Psoas muscle (tissue), 8 donors: ENCODE data around the gene CAPG. TPM values are rescaled to one million over a fixed set of nuclear protein-coding genes. Genes with fewer than 3 reads are reported as not detected.

Experiments used
- ATAC-seq, 4 donors: fragments of 200-7000 bp; cut with Tn5 transposase; one replicate each; pipeline ENCODE4 v1.9.1; 2020; ENCODE audit warnings: moderate library complexity in 3 of 4, mild to moderate bottlenecking in 2 of 4
- DNase-seq, 2 donors: peaks; one replicate each; pipeline ENCODE4 v3.0.0-alpha.2; 2020
- H3K27ac ChIP-seq: fragments of 200-600 bp; one replicate; pipeline ENCODE4 v1.8.0; 2022
- H3K27me3 ChIP-seq, 3 donors: fragments of 200-600 bp in 1 of 3; one replicate each; pipeline versions ENCODE4 v1.6.1 to v1.8.0; 2013 to 2022; ENCODE audit warnings: low read length in 2 of 3, mild to moderate bottlenecking in 2 of 3, moderate library complexity in 1 of 3; ENCODE audit not compliant: insufficient read depth in 3 of 3
- H3K36me3 ChIP-seq, 2 donors: fragments of 200-600 bp in 1 of 2; one replicate each; pipeline versions ENCODE4 v1.6.1 to v1.8.0; 2013 to 2022; ENCODE audit warnings: low read depth in 1 of 2, mild to moderate bottlenecking in 1 of 2, moderate library complexity in 1 of 2; ENCODE audit not compliant: insufficient read depth in 1 of 2
- H3K4me1 ChIP-seq: fragments of 200-600 bp; one replicate; pipeline ENCODE4 v1.8.0; 2022
- H3K4me3 ChIP-seq: fragments of 200-600 bp; one replicate; pipeline ENCODE4 v1.8.0; 2022; ENCODE audit warnings: mild to moderate bottlenecking
- H3K9me3 ChIP-seq: fragments of 200-600 bp; one replicate; pipeline ENCODE4 v1.8.0; 2022
- CTCF ChIP-seq: fragments of 200-600 bp; IDR thresholded peaks from one replicate; pipeline ENCODE4 v1.8.0; 2022; ENCODE audit warnings: antibody characterized with exemption
- WGBS, 3 donors: extraction: QIAGEN DNeasy Blood & Tissue Kit; methylation state at CpG; one replicate each; pipeline versions ENCODE4 v1.1.6 to v1.1.7; 2013; 5-methylcytosine and 5-hydroxymethylcytosine counted together
- intact Hi-C, 2 donors: fragments of 100-400 bp; cut with DNase I; formaldehyde crosslinking; loops; one replicate each; pipeline versions ENCODE4 v1.11.0 to v1.14.2; 2022
- polyA plus RNA-seq, 3 donors: library from polyadenylated mRNA; stranded (reverse); fragments of 200-250 nt; gene quantifications; one replicate each; pipeline ENCODE4 v1.2.3, GENCODE V29; 2013
- total RNA-seq, 4 donors: library from RNA; stranded (reverse); fragmentation: NEBNext Ultra II Directional in 2 of 4; extraction: Animal tissue kit (Norgen Biotek cat#: 25700) in 2 of 4; gene quantifications; one replicate each; pipeline versions ENCODE4 v1.2.1 to v1.2.4, GENCODE V29; 2021 to 2023
- donor health status: healthy with polysubstance abuse.
- donor health status: DM: no; HTN: no; CAD: no; lungs with moderate emphysema.
- donor health status: Bipolar disorder and iron deficiency.
- donor health status: healthy.
- donor health status: DM: yes; HTN: yes; CAD: no.
- donor health status: DM: no; HTN: no; CAD: no.
- donor health status: DM: no; HTN: no; CAD: no.
- donor health status: DM: yes; HTN: yes; CAD: no.

Gene CAPG
- total and polyA plus RNA-seq, 7 donors = 2.8 to 11.1 (median 7.9) TPM

- ATAC-seq (no peak), DNase-seq (no peak)
- Histone ChIP-seq H3K36me3 (peaks cover 0 to 61% of the 10 kb centered on the region in 2 donors), H3K27me3 (no peaks in the 10 kb centered on the region), H3K4me1 (peaks cover 34% of the 10 kb centered on the region), H3K4me3 (peak overlapping the region; percentile 6), H3K27ac (peak overlapping the region; percentile 90), H3K9me3 (no peaks in the 10 kb centered on the region)
- 75 to 77% (median 77%) methylated on average over 3 of the region's 3 CpGs for WGBS, 3 donors
- TF ChIP-seq CTCF = no peak
- intact Hi-C loops = no loop called here
Observed at GRCh38 chr2:85357736-85358135, 52.4 kb downstream of the CAPG start.

- H3K4me3 ChIP-seq = peak overlapping the region; percentile 6
- ATAC-seq (no peak), DNase-seq (no peak)
- no peaks in the 10 kb centered on the region for H3K27me3 ChIP-seq
- intact Hi-C loops = no loop called here
- H3K36me3 ChIP-seq = peaks cover 0 to 53% of the 10 kb centered on the region in 2 donors
- TF ChIP-seq CTCF = no peak
- no peaks in the 10 kb centered on the region for H3K9me3 ChIP-seq
- H3K27ac ChIP-seq = peak overlapping the region; percentile 90
- 69 to 87% (median 76%) methylated on average over 2 of the region's 2 CpGs for WGBS, 3 donors
- H3K4me1 ChIP-seq = peaks cover 42% of the 10 kb centered on the region
Observed at GRCh38 chr2:85356186-85356585, 54.0 kb downstream of the CAPG start.

- Histone ChIP-seq H3K27ac (peak overlapping the region; percentile 90), H3K27me3 (no peaks in the 10 kb centered on the region), H3K36me3 (peaks cover 2 to 54% of the 10 kb centered on the region in 2 donors), H3K4me3 (peak overlapping the region; percentile 83), H3K9me3 (no peaks in the 10 kb centered on the region), H3K4me1 (peaks cover 42% of the 10 kb centered on the region)
- intact Hi-C loops = no loop called here
- ATAC-seq (no peak), DNase-seq (peak in 1 of 2 donors; percentile 66)
- no peak for TF ChIP-seq CTCF
- WGBS, 3 donors = 60 to 66% (median 64%) methylated on average over 3 of the region's 3 CpGs
Observed at GRCh38 chr2:85355521-85355920, 54.6 kb downstream of the CAPG start.

GRCh38 chr2:85355073-85355410 is 55.1 kb downstream of the CAPG start:
- DNase-seq = no peak
- intact Hi-C loops = no loop called here
- peak overlapping the region; percentile 90 for H3K27ac ChIP-seq
- 6 to 8% (median 7%) methylated on average over 10 of the region's 10 CpGs for WGBS, 3 donors
- no peak for TF ChIP-seq CTCF
- H3K27me3 ChIP-seq = no peaks in the 10 kb centered on the region
- peak overlapping the region; percentile 83 for H3K4me3 ChIP-seq
- ATAC-seq = peak in 1 of 4 donors; percentile 19
- peaks cover 2 to 59% of the 10 kb centered on the region in 2 donors for H3K36me3 ChIP-seq
- peaks cover 42% of the 10 kb centered on the region for H3K4me1 ChIP-seq
- no peaks in the 10 kb centered on the region for H3K9me3 ChIP-seq
